Testis (tissue), 3 donors: ENCODE data around the gene SMARCB1. TPM values are rescaled to one million over a fixed set of nuclear protein-coding genes. Genes with fewer than 3 reads are reported as not detected.

Experiments used
- DNase-seq: peaks from one replicate; pipeline ENCODE4 v3.0.0-alpha.2; 2019
- H3K27ac ChIP-seq, 2 donors: fragments of 200-600 bp; sonication (generic); one replicate each; pipeline ENCODE4 v1.5.1; 2019
- H3K27me3 ChIP-seq: fragments of 200-600 bp; sonication (generic); one replicate; pipeline ENCODE4 v1.5.1; 2019
- H3K36me3 ChIP-seq: fragments of 200-600 bp; sonication (generic); one replicate; pipeline ENCODE4 v1.5.1; 2017; ENCODE audit warnings: low read depth; ENCODE audit errors: missing control alignments
- H3K4me1 ChIP-seq: fragments of 200-600 bp; sonication (generic); one replicate; pipeline ENCODE4 v1.5.1; 2019
- H3K4me3 ChIP-seq, 2 donors: fragments of 200-600 bp; sonication (generic); one replicate each; pipeline ENCODE4 v1.5.1; 2017 to 2019
- H3K9me3 ChIP-seq: fragments of 200-600 bp; sonication (generic); one replicate; pipeline ENCODE4 v1.5.1; 2017
- POLR2A ChIP-seq: fragments of 450-650 bp; IDR thresholded peaks from one replicate; pipeline ENCODE4 v1.6.1; 2017; ENCODE audit warnings: antibody characterized with exemption, mild to moderate bottlenecking, moderate library complexity
- WGBS, 2 donors: methylation state at CpG; one replicate each; pipeline ENCODE4 v1.1.5; 2018; 5-methylcytosine and 5-hydroxymethylcytosine counted together
- intact Hi-C: fragments of 100-400 bp; cut with DNase I; formaldehyde crosslinking; loops from one replicate; pipeline ENCODE4 v1.15.1; 2023; ENCODE audit warnings: low total_unique reads
- polyA plus RNA-seq: library from polyadenylated mRNA; stranded (reverse); fragments of 350-450 nt; fragmentation: Illumina TruSeq; extraction: RNeasy Lipid Tissue Mini Kit (QIAGEN cat#74804); gene quantifications from one replicate; pipeline ENCODE4 v1.2.3, GENCODE V29; 2014; ENCODE audit warnings: low read depth, low replicate concordance; ENCODE audit not compliant: insufficient read depth
- total RNA-seq, 2 donors: library from RNA; depleted of rRNA; stranded (reverse); fragments of >200 nt; gene quantifications; one replicate each; pipeline ENCODE4 v1.2.3, GENCODE V29; 2016
- TF ChIP-seq, protein P1 (sequence below), 3 experiments: fragments of 450-650 bp in 2 of 3; fragments of 200-600 bp in 1 of 3; sonication (generic) in 1 of 3; IDR thresholded peaks; one replicate each; pipeline ENCODE4 v1.5.1; 2016 to 2019; ENCODE audit warnings: antibody characterized with exemption in 3 of 3, mild to moderate bottlenecking in 2 of 3, moderate library complexity in 1 of 3

The SMARCB1 gene
- total and polyA plus RNA-seq, 3 donors from 2014 or later = 158 to 165 (median 160) TPM

DNA sequence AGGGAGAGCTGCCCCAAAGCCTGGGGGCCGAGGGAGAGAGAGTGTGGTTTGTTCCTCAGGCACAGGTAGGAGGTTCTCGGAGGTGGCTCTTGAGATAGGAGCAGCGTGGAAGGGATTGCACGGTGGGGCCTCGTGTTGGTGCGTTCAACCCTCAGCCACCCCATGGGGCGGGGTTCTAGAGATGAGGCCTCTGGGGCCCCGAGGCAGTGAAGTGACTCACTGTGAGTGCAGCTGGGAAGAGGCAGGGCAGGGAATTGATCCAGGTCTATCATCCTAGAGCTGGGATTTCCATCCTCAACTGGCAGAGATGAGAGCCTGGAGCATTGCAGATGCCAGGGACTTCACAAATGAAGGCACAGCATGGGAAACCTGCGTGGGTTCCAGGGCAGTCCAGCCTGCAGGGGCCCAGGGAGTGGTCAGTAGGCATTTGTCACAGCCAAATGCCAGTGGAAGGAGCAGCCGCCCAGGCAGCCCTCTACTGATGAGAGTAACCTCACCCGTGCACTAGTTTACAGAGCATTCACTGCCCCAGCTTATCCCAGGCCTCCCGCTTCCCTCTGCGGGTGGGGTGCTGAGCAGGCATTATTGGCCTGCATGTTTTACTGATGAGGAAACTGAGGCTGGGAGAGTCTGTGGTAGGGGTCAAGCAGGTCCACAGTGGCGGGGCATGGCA, 5.1 kb upstream of the SMARCB1 start:
- no peak for TF ChIP-seq POLR2A
- TF ChIP-seq, protein P1, sequence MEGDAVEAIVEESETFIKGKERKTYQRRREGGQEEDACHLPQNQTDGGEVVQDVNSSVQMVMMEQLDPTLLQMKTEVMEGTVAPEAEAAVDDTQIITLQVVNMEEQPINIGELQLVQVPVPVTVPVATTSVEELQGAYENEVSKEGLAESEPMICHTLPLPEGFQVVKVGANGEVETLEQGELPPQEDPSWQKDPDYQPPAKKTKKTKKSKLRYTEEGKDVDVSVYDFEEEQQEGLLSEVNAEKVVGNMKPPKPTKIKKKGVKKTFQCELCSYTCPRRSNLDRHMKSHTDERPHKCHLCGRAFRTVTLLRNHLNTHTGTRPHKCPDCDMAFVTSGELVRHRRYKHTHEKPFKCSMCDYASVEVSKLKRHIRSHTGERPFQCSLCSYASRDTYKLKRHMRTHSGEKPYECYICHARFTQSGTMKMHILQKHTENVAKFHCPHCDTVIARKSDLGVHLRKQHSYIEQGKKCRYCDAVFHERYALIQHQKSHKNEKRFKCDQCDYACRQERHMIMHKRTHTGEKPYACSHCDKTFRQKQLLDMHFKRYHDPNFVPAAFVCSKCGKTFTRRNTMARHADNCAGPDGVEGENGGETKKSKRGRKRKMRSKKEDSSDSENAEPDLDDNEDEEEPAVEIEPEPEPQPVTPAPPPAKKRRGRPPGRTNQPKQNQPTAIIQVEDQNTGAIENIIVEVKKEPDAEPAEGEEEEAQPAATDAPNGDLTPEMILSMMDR (IDR thresholded peaks at IDR 0.05) = no peak
- Histone ChIP-seq H3K27me3 (no peaks in the 10 kb centered on the region), H3K36me3 (no peaks in the 10 kb centered on the region), H3K9me3 (no peaks in the 10 kb centered on the region), H3K4me3 (no peak overlapping the region), H3K27ac (no peak overlapping the region), H3K4me1 (peaks cover 5% of the 10 kb centered on the region)
- intact Hi-C loops = no loop called here
- no peak for DNase-seq
- 74 to 89% methylated on average over 13 to 14 of the region's 14 CpGs for WGBS, 2 donors

DNA sequence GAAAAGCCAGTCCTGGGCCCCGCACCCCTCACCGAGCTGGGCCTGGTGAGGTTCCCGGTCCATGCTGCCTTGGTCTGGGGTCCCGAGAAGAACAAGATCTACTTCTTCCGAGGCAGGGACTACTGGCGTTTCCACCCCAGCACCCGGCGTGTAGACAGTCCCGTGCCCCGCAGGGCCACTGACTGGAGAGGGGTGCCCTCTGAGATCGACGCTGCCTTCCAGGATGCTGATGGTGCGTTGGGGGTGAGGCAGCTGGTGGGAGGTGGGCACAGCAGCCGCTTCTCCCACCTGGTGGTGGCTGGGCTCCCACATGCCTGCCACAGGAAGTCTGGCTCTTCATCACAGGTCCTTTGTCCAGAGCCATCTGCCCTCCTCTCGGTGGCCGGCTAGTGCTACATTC, 4.5 kb upstream of the SMARCB1 start:
- DNase-seq = no peak
- 92 to 95% methylated on average over 12 to 16 of the region's 16 CpGs for WGBS, 2 donors

DNA sequence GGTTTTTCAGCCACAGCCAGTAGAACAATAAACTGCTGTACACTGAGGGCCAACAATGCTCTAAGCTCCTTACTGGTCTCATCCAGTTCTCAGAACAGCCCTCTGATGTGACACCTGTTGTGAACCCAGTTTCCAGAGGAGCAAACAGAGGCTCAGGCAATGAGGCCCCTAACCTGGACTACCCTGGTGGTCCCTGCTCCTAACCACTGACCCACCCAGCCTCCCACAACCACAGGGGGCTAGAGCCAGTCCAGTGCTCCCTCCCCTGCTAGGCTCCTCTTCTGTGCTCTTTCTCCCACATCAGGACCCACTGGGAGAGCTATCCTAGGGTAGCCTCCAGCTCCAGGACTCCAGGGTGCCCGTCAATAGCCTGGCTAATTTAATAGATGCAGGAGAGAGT, 4.1 kb upstream of the SMARCB1 start:
- WGBS, 2 donors = 88 to 100% methylated on average over 1 of the region's 1 CpG
- Histone ChIP-seq H3K4me1 (peaks cover 8% of the 10 kb centered on the region), H3K27ac (no peak overlapping the region), H3K9me3 (no peaks in the 10 kb centered on the region), H3K27me3 (no peaks in the 10 kb centered on the region), H3K4me3 (no peak overlapping the region), H3K36me3 (no peaks in the 10 kb centered on the region)
- intact Hi-C loops = no loop called here
- no peak for TF ChIP-seq POLR2A
- no peak for DNase-seq

More for the DNA sequence above, 4.5 kb upstream of the SMARCB1 start:
- TF ChIP-seq POLR2A = no peak
- TF ChIP-seq, protein P1 (IDR thresholded peaks at IDR 0.05) = no peak
- intact Hi-C loops = no loop called here
- peaks cover 5% of the 10 kb centered on the region for H3K4me1 ChIP-seq
- no peaks in the 10 kb centered on the region for H3K36me3 ChIP-seq
- H3K27me3 ChIP-seq = no peaks in the 10 kb centered on the region
- no peaks in the 10 kb centered on the region for H3K9me3 ChIP-seq
- no peak overlapping the region for H3K27ac ChIP-seq
- H3K4me3 ChIP-seq = no peak overlapping the region

DNA sequence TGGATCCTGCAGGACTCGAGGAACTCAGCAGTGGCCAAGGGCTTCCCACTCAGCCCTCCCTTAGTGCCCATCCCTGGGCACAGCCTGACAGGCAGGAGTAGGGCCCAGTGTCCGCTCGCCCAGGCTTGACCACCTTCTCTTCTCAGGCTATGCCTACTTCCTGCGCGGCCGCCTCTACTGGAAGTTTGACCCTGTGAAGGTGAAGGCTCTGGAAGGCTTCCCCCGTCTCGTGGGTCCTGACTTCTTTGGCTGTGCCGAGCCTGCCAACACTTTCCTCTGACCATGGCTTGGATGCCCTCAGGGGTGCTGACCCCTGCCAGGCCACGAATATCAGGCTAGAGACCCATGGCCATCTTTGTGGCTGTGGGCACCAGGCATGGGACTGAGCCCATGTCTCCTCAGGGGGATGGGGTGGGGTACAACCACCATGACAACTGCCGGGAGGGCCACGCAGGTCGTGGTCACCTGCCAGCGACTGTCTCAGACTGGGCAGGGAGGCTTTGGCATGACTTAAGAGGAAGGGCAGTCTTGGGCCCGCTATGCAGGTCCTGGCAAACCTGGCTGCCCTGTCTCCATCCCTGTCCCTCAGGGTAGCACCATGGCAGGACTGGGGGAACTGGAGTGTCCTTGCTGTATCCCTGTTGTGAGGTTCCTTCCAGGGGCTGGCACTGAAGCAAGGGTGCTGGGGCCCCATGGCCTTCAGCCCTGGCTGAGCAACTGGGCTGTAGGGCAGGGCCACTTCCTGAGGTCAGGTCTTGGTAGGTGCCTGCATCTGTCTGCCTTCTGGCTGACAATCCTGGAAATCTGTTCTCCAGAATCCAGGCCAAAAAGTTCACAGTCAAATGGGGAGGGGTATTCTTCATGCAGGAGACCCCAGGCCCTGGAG, 3.3 kb upstream of the SMARCB1 start:
- no peak for DNase-seq
- peaks cover 16% of the 10 kb centered on the region for H3K4me1 ChIP-seq
- no peak overlapping the region for H3K4me3 ChIP-seq
- no peaks in the 10 kb centered on the region for H3K27me3 ChIP-seq
- no peak overlapping the region for H3K27ac ChIP-seq
- TF ChIP-seq, protein P1 (IDR thresholded peaks at IDR 0.05) = no peak
- TF ChIP-seq POLR2A = no peak
- WGBS, 2 donors = 82 to 93% methylated on average over 7 to 13 of the region's 15 CpGs
- H3K36me3 ChIP-seq = no peaks in the 10 kb centered on the region
- intact Hi-C loops = no loop called here
- H3K9me3 ChIP-seq = no peaks in the 10 kb centered on the region

DNA sequence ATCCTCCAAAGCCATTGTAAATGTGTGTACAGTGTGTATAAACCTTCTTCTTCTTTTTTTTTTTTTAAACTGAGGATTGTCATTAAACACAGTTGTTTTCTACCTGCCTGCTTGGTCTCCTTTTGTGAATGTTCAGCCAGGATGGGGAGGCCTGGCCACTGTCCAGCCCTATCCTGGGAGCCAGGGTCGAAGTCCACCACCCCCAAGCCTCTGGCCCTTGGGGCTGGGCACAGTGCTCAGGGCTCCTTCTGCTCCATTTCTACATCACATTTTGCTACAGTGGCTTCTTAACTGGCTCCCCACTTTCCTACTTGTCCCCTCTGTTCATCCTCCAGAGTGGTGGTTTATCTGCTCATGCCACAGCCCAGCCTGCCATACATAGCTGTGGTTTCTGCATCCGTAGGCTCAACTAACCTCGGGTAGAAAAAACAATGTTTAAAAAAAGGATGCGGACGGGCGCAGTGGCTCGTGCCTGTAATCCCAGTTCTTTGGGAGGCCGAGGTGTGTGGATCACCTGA, 2.5 kb upstream of the SMARCB1 start:
- Histone ChIP-seq H3K4me1 (peaks cover 21% of the 10 kb centered on the region), H3K9me3 (no peaks in the 10 kb centered on the region), H3K27ac (no peak overlapping the region), H3K4me3 (no peak overlapping the region), H3K36me3 (no peaks in the 10 kb centered on the region), H3K27me3 (no peaks in the 10 kb centered on the region)
- intact Hi-C loops = no loop called here
- no peak for TF ChIP-seq POLR2A
- TF ChIP-seq, protein P1 (IDR thresholded peaks at IDR 0.05) = no peak
- 79 to 82% methylated on average over 8 of the region's 8 CpGs for WGBS, 2 donors
- DNase-seq = no peak
